A549 (cell line): Measurements from ENCODE around the gene GPR137B.
A peak's percentile ranks its signal among the peaks of the same experiment; 100 is the strongest.

ENCODE experiments used
- CTCF ChIP-seq: fragments of >200 bp; sonication (Bioruptor Twin); formaldehyde crosslinking; IDR thresholded peaks from 3 replicates; pipeline ENCODE4 v1.5.1; 2016
- EP300 ChIP-seq, 2 experiments: fragments of >200 bp; sonication (Bioruptor Twin); formaldehyde crosslinking; IDR thresholded peaks; 2 replicates in 1 of 2; 3 replicates in 1 of 2; pipeline ENCODE4 v1.6.1; 2016 to 2017
- FOSL2 ChIP-seq, 2 experiments: fragments of 450-650 bp in 1 of 2; fragments of >200 bp in 1 of 2; sonication (Bioruptor Twin) in 1 of 2; formaldehyde crosslinking; IDR thresholded peaks; 2 replicates each; pipeline versions ENCODE4 v1.5.0 to v1.6.1; 2016 to 2020; ENCODE audit warnings: mild to moderate bottlenecking in 1 of 2, moderate library complexity in 1 of 2
- JUN ChIP-seq, 2 experiments: fragments of >200 bp; sonication (Bioruptor Twin); formaldehyde crosslinking; IDR thresholded peaks; 2 replicates in 1 of 2; 3 replicates in 1 of 2; pipeline ENCODE4 v1.6.1; 2016 to 2017
- MAFK ChIP-seq: fragments of 450-650 bp; IDR thresholded peaks from 2 replicates; pipeline ENCODE4 v1.6.1; 2014; ENCODE audit not compliant: partially characterized antibody
- MAZ ChIP-seq: fragments of 150-350 bp; IDR thresholded peaks from 2 replicates; pipeline ENCODE4 v1.6.1; 2014; ENCODE audit warnings: antibody characterized with exemption, low read depth, low read length, borderline replicate concordance
- NPAS2 ChIP-seq: fragments of 250-450 bp; sonication (Bioruptor Pico); IDR thresholded peaks from 2 replicates; pipeline ENCODE4 v1.8.0; 2022; ENCODE audit warnings: mild to moderate bottlenecking, moderate library complexity, borderline replicate concordance
- POLR2A ChIP-seq: IDR thresholded peaks from 2 replicates; pipeline ENCODE4 v1.6.1; 2012; ENCODE audit warnings: mild to moderate bottlenecking, low read length
- SMC3 ChIP-seq: fragments of >200 bp; sonication (Bioruptor Twin); formaldehyde crosslinking; IDR thresholded peaks from 3 replicates; pipeline ENCODE4 v1.6.1; 2018; ENCODE audit warnings: inconsistent platforms
- TFCP2L1 ChIP-seq: fragments of 250-450 bp; sonication (Bioruptor Pico); IDR thresholded peaks from 2 replicates; pipeline ENCODE4 v1.5.0; 2021; ENCODE audit warnings: mild to moderate bottlenecking
- USF2 ChIP-seq: fragments of 450-650 bp; IDR thresholded peaks from 2 replicates; pipeline ENCODE4 v1.6.1; 2014; ENCODE audit warnings: antibody characterized with exemption
- ZNF302 ChIP-seq: fragments of 250-450 bp; sonication (Bioruptor Pico); IDR thresholded peaks from 2 replicates; pipeline ENCODE4 v1.9.0; 2021; ENCODE audit warnings: inconsistent platforms, mild to moderate bottlenecking, moderate library complexity
- ZSCAN20 ChIP-seq: fragments of 250-450 bp; sonication (Bioruptor Pico); IDR thresholded peaks from 2 replicates; pipeline ENCODE4 v1.8.0; 2022; ENCODE audit warnings: mild to moderate bottlenecking, moderate library complexity

GRCh38 chr1:236204656-236205055 lies 62.3 kb downstream of the GPR137B start:
- TF ChIP-seq CTCF (no peak), MAFK (no peak), MAZ (no peak), POLR2A (no peak), NPAS2 (CRISPR knock-in tag) (no peak), TFCP2L1 (CRISPR knock-in tag) (no peak), USF2 (no peak), ZSCAN20 (no peak), ZNF302 (CRISPR knock-in tag) (no peak), EP300 (IDR thresholded peaks at IDR 0.05) (no peak), SMC3 (no peak), FOSL2 (IDR thresholded peaks at IDR 0.05) (no peak), FOSL2 (CRISPR knock-in tag; IDR thresholded peaks at IDR 0.05) (peak; percentile 61; the same call in 1 of the 2 replicates), JUN (IDR thresholded peaks at IDR 0.05) (no peak)
